H1 (cell line): ENCODE results near the gene ATP6V1F. TPM values are rescaled to one million over a fixed set of nuclear protein-coding genes. Genes with fewer than 3 reads are reported as not detected.

ENCODE experiments used
- CTCF ChIA-PET: fragments of 300-600 bp; sonication (Branson Sonifier 250); formaldehyde crosslinking; loops from one replicate; lab custom pipeline; 2021; ENCODE audit not compliant: partially characterized antibody; lab: Charles Lee
- POLR2A ChIA-PET: fragments of 300-600 bp; sonication (Branson Sonifier 250); formaldehyde crosslinking; loops from one replicate; lab custom pipeline; 2021; ENCODE audit warnings: inconsistent platforms; ENCODE audit not compliant: partially characterized antibody; lab: Charles Lee
- DNase-seq, 2 experiments: peaks; one replicate each; pipeline versions ENCODE4 v3.0.0 to v3.0.0-alpha.2; 2010 to 2022; ENCODE audit warnings: low spot score in 2 of 2, low read depth in 1 of 2, mixed read lengths in 1 of 2
- FAIRE-seq: peaks from 2 replicates; lab custom pipeline; 2011; peaks lifted over from hg19 to GRCh38; lab: Jason Lieb, UNC
- H2AFZ ChIP-seq: 2 replicates; pipeline ENCODE4 v1.8.1; 2012; ENCODE audit warnings: low read length, inconsistent platforms
- H2AK5ac ChIP-seq: 2 replicates; pipeline ENCODE4 v1.6.1; 2013; ENCODE audit warnings: low read depth, low read length
- H2BK120ac ChIP-seq: replicated peaks from 2 replicates; pipeline ENCODE3; 2013; ENCODE audit warnings: low read depth, low read length, inconsistent platforms
- H2BK12ac ChIP-seq: 2 replicates; pipeline ENCODE4 v1.6.1; 2013; ENCODE audit warnings: low read depth, low read length
- H2BK15ac ChIP-seq: 2 replicates; pipeline ENCODE4 v1.6.1; 2013; ENCODE audit warnings: low read length
- H2BK20ac ChIP-seq: 2 replicates; pipeline ENCODE4 v1.6.1; 2013; ENCODE audit warnings: low read length
- H2BK5ac ChIP-seq: 2 replicates; pipeline ENCODE4 v1.6.1; 2013; ENCODE audit warnings: low read depth, low read length
- H3K14ac ChIP-seq: 2 replicates; pipeline ENCODE4 v1.6.1; 2013; ENCODE audit warnings: inconsistent platforms; ENCODE audit not compliant: insufficient read length
- H3K18ac ChIP-seq: 2 replicates; pipeline ENCODE4 v1.6.1; 2013; ENCODE audit warnings: low read length; ENCODE audit errors: extremely low read depth
- H3K23ac ChIP-seq: 2 replicates; pipeline ENCODE4 v1.6.1; 2013; ENCODE audit warnings: inconsistent platforms; ENCODE audit not compliant: insufficient read length
- H3K23me2 ChIP-seq: 2 replicates; pipeline ENCODE4 v1.6.1; 2013; ENCODE audit warnings: low read depth, low read length
- H3K27ac ChIP-seq: 2 replicates; pipeline ENCODE4 v1.6.1; 2011; ENCODE audit warnings: low read depth, low read length, inconsistent platforms
- H3K27me3 ChIP-seq, 4 experiments: replicated peaks in 1 of 4; 1 replicate in 1 of 4; 2 replicates in 3 of 4; pipeline versions ENCODE4 v1.6.1 to v1.8.1; 2011 to 2013; ENCODE audit warnings: low read length in 3 of 4, mild to moderate bottlenecking in 3 of 4, inconsistent platforms in 2 of 4, mixed read lengths in 2 of 4, moderate library complexity in 1 of 4; ENCODE audit not compliant: control insufficient read depth in 3 of 4, insufficient read depth in 3 of 4; ENCODE audit errors: extremely low read depth in 1 of 4
- H3K36me3 ChIP-seq, 4 experiments: 2 replicates each; pipeline versions ENCODE4 v1.6.1 to v1.8.1; 2011 to 2013; ENCODE audit warnings: mild to moderate bottlenecking in 4 of 4, low read length in 3 of 4, moderate library complexity in 2 of 4, control low read depth in 1 of 4, inconsistent platforms in 1 of 4; ENCODE audit not compliant: insufficient read depth in 4 of 4, control insufficient read depth in 2 of 4
- H3K4ac ChIP-seq: replicated peaks from 2 replicates; pipeline ENCODE3; 2013; ENCODE audit warnings: low read length, low read depth, mixed read lengths, inconsistent platforms; ENCODE audit not compliant: insufficient read length
- H3K4me1 ChIP-seq, 4 experiments: replicated peaks in 1 of 4; 1 replicate in 1 of 4; 2 replicates in 3 of 4; pipeline versions ENCODE4 v1.6.1 to v1.8.1; 2011 to 2013; ENCODE audit warnings: low read length in 3 of 4, inconsistent platforms in 2 of 4, mixed read lengths in 1 of 4; ENCODE audit not compliant: insufficient read depth in 4 of 4, control insufficient read depth in 3 of 4
- H3K4me2 ChIP-seq, 2 experiments: 2 replicates each; pipeline versions ENCODE4 v1.6.1 to v1.8.1; 2011 to 2013; ENCODE audit warnings: low read depth in 2 of 2, low read length in 2 of 2, control low read depth in 1 of 2, inconsistent platforms in 1 of 2, mild to moderate bottlenecking in 1 of 2; ENCODE audit not compliant: insufficient read depth in 1 of 2
- H3K4me3 ChIP-seq, 4 experiments: fragments of 200-600, 300-600 bp in 1 of 4; sonication (generic), shearing (Covaris generic), sonication (Bioruptor Twin) in 1 of 4; 2 replicates each; pipeline versions ENCODE4 v1.5.1 to v1.8.1; 2011 to 2016; ENCODE audit warnings: low read length in 4 of 4, low read depth in 3 of 4, control low read depth in 2 of 4, inconsistent platforms in 2 of 4, mild to moderate bottlenecking in 2 of 4, mixed read lengths in 1 of 4, moderate library complexity in 1 of 4; ENCODE audit not compliant: insufficient read depth in 2 of 4; ENCODE audit errors: extremely low read depth in 1 of 4
- H3K56ac ChIP-seq: replicated peaks from 2 replicates; pipeline ENCODE3; 2013; ENCODE audit warnings: low read depth, mild to moderate bottlenecking, mixed read lengths, low read length, inconsistent platforms; ENCODE audit not compliant: insufficient read length
- H3K79me1 ChIP-seq: 2 replicates; pipeline ENCODE4 v1.6.1; 2013; ENCODE audit warnings: low read depth, low read length, control low read depth
- H3K79me2 ChIP-seq, 2 experiments: 2 replicates each; pipeline versions ENCODE4 v1.6.1 to v1.8.1; 2012 to 2013; ENCODE audit warnings: low read length in 2 of 2, mild to moderate bottlenecking in 2 of 2, inconsistent platforms in 1 of 2; ENCODE audit not compliant: insufficient read depth in 2 of 2, control insufficient read depth in 1 of 2
- H3K9ac ChIP-seq, 4 experiments: replicated peaks in 1 of 4; 1 replicate in 1 of 4; 2 replicates in 3 of 4; pipeline versions ENCODE4 v1.6.1 to v1.8.1; 2011 to 2013; ENCODE audit warnings: low read depth in 3 of 4, low read length in 3 of 4, control low read depth in 2 of 4, mild to moderate bottlenecking in 2 of 4, moderate library complexity in 2 of 4, inconsistent platforms in 1 of 4; ENCODE audit errors: extremely low read depth in 1 of 4
- H3K9me3 ChIP-seq, 2 experiments: 2 replicates each; pipeline versions ENCODE4 v1.6.1 to v1.8.1; 2012 to 2013; ENCODE audit warnings: mild to moderate bottlenecking in 2 of 2, moderate library complexity in 2 of 2, control low read depth in 1 of 2, inconsistent platforms in 1 of 2, low read depth in 1 of 2, low read length in 1 of 2, mixed read lengths in 1 of 2; ENCODE audit not compliant: insufficient read depth in 2 of 2
- H4K20me1 ChIP-seq, 2 experiments: replicated peaks in 1 of 2; 2 replicates each; pipeline versions ENCODE3 to v1.8.1; 2011 to 2013; ENCODE audit warnings: inconsistent platforms in 2 of 2, low read length in 2 of 2, mild to moderate bottlenecking in 1 of 2; ENCODE audit not compliant: insufficient read depth in 2 of 2, control insufficient read depth in 1 of 2
- H4K5ac ChIP-seq: 2 replicates; pipeline ENCODE4 v1.6.1; 2013; ENCODE audit warnings: low read length, low read depth, mixed read lengths, inconsistent platforms; ENCODE audit not compliant: insufficient read length
- H4K8ac ChIP-seq: 2 replicates; pipeline ENCODE4 v1.8.0; 2013; ENCODE audit warnings: mild to moderate bottlenecking, moderate library complexity, low read length, inconsistent platforms; ENCODE audit not compliant: insufficient read depth; ENCODE audit errors: extremely low read depth
- H4K91ac ChIP-seq: replicated peaks from 2 replicates; pipeline ENCODE3; 2013; ENCODE audit warnings: low read length, mixed read lengths, inconsistent platforms; ENCODE audit not compliant: insufficient read length
- BACH1 ChIP-seq: IDR thresholded peaks from 2 replicates; pipeline ENCODE4 v1.6.1; 2012; ENCODE audit warnings: low read length, improper control_type of control experiment
- CEBPB ChIP-seq: IDR thresholded peaks from 2 replicates; pipeline ENCODE4 v1.6.1; 2012; ENCODE audit warnings: low read depth, low read length
- CREB1 ChIP-seq: IDR thresholded peaks from 2 replicates; pipeline ENCODE4 v1.6.1; 2012; ENCODE audit warnings: inconsistent platforms
- EZH2 ChIP-seq: fragments of 200-600 bp; sonication (generic); IDR thresholded peaks from 2 replicates; pipeline ENCODE4 v1.7.1; 2012; ENCODE audit warnings: low read depth, mild to moderate bottlenecking, moderate library complexity, low read length, inconsistent platforms; ENCODE audit not compliant: severe bottlenecking
- JUND ChIP-seq: IDR thresholded peaks from 2 replicates; pipeline ENCODE4 v1.6.1; 2011; ENCODE audit warnings: mild to moderate bottlenecking, improper control_type of control experiment, low read length
- MAFK ChIP-seq: IDR thresholded peaks from 2 replicates; pipeline ENCODE4 v1.6.1; 2012; ENCODE audit warnings: low read depth, mild to moderate bottlenecking, improper control_type of control experiment, low read length
- PHF8 ChIP-seq: fragments of 200-600 bp; sonication (generic); conservative IDR thresholded peaks from 2 replicates; pipeline ENCODE4 v1.7.1; 2012; ENCODE audit warnings: low read depth, mild to moderate bottlenecking, inconsistent platforms, low read length, moderate library complexity
- POU5F1 ChIP-seq: IDR thresholded peaks from 2 replicates; pipeline ENCODE4 v1.6.1; 2011; ENCODE audit warnings: low read depth, mild to moderate bottlenecking, low read length, moderate library complexity
- SAP30 ChIP-seq: fragments of 300-600 bp; sonication (generic); IDR thresholded peaks from 2 replicates; pipeline ENCODE4 v1.7.1; 2012; ENCODE audit warnings: low read length, moderate library complexity, mild to moderate bottlenecking, inconsistent platforms; ENCODE audit not compliant: insufficient read depth, insufficient replicate concordance
- SIN3A ChIP-seq, 2 experiments: IDR thresholded peaks in 1 of 2; conservative IDR thresholded peaks in 1 of 2; 2 replicates each; pipeline ENCODE4 v1.6.1; 2011 to 2012; ENCODE audit warnings: low read length in 2 of 2, improper control_type of control experiment in 1 of 2, low read depth in 1 of 2, mild to moderate bottlenecking in 1 of 2
- SIX5 ChIP-seq: IDR thresholded peaks from 2 replicates; pipeline ENCODE4 v1.6.1; 2011; ENCODE audit warnings: mild to moderate bottlenecking, low read depth, low read length
- SRF ChIP-seq: IDR thresholded peaks from 2 replicates; pipeline ENCODE4 v1.6.1; 2011; ENCODE audit warnings: mild to moderate bottlenecking, low read depth, low read length, moderate library complexity
- WGBS, 2 experiments: shearing (Covaris generic) in 1 of 2; methylation state at CpG; one replicate each; pipeline versions ENCODE4 v1.1.6 to v1.1.7; 2013 to 2015; ENCODE audit warnings: low lambda C conversion rate in 2 of 2, mixed read lengths in 2 of 2, inconsistent platforms in 1 of 2, low coverage in 1 of 2, missing lambda C conversion rate in 1 of 2; ENCODE audit not compliant: insufficient replicate concordance in 2 of 2, insufficient coverage in 1 of 2, insufficient read length in 1 of 2; ENCODE audit errors: extremely low coverage in 1 of 2, missing lambda C conversion rate in 1 of 2; 5-methylcytosine and 5-hydroxymethylcytosine counted together
- polyA plus RNA-seq, 7 experiments: library from polyadenylated mRNA; depleted of rRNA in 3 of 7; stranded (reverse) in 5 of 7; unstranded in 2 of 7; fragments of >200 nt in 5 of 7; fragments of 200-250 nt in 2 of 7; gene quantifications; 1 replicate in 5 of 7; 2 replicates in 1 of 7; 4 replicates in 1 of 7; pipeline versions ENCODE4 v1.2.1 to v1.2.3, GENCODE V29; 2011 to 2013; ENCODE audit warnings: missing spikeins in 2 of 7, mixed read lengths in 2 of 7
- total RNA-seq: library from RNA; stranded (reverse); fragmentation: NEBNext Ultra II Directional; extraction: Animal tissue kit (Norgen Biotek cat#: 25700); gene quantifications from 2 replicates; pipeline ENCODE4 v1.2.1, GENCODE V29; 2021
- TF ChIP-seq, protein P1 (sequence below): IDR thresholded peaks from 2 replicates; pipeline ENCODE4 v1.6.1; 2012; ENCODE audit warnings: inconsistent platforms

ATP6V1F gene
- total and polyA plus RNA-seq, 2 of the 8 experiments (the other 6 are each of a cell fraction or from before 2014, with no cell fraction given) = 104 to 318 TPM

DNA sequence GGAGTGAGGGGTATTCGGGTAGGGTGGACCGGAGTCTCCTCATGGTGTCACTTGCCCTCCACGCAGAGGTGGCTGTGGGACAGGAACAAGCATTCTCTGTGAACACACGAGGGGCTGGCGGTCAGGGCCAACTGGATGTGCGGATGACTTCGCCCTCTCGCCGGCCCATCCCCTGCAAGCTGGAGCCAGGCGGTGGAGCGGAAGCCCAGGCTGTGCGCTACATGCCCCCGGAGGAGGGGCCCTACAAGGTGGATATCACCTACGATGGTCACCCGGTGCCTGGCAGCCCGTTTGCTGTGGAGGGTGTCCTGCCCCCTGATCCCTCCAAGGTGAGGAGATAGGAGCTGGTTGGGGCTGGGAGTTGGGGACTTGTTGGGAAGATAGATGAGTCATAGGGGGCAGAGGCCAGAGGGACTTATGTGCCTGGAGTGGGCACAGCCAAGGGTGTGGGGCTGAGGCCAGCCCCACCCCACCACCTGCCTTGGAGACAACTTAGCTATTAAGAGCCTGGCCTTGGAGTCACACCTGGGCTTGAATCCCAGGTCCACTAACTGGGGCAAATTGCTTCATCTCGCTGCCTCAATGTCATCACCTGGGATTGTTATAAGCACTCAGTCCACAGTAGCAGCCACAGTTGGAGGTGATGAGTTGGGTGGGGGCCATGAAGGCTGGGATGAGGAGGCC, 18.6 kb upstream of the ATP6V1F start:
- Histone ChIP-seq H3K4ac (no peak overlapping the region), H3K27ac (no peak overlapping the region), H3K23ac (no peak overlapping the region), H3K18ac (no peak overlapping the region), H2BK15ac (no peak overlapping the region), H2BK5ac (no peak overlapping the region), H2BK12ac (no peak overlapping the region), H4K5ac (no peak overlapping the region), H3K23me2 (no peaks in the 10 kb centered on the region), H2AK5ac (no peak overlapping the region; the same call in 1 of the 2 replicates), H3K4me1 (peaks cover 0 to 10% (median 5%) of the 10 kb centered on the region in 4 experiments; a peak in 6 of 7 replicates), H2BK20ac (no peak overlapping the region), H3K4me3 (no peak overlapping the region), H3K9me3 (no peaks in the 10 kb centered on the region), H3K14ac (no peak overlapping the region), H2AFZ (no peak overlapping the region), H4K8ac (no peak overlapping the region), H2BK120ac (no peak overlapping the region), H3K4me2 (no peak overlapping the region), H3K79me2 (no peaks in the 10 kb centered on the region), H4K91ac (no peak overlapping the region), H3K27me3 (no peaks in the 10 kb centered on the region; a peak in 1 of 7 replicates), H4K20me1 (no peaks in the 10 kb centered on the region), H3K79me1 (no peaks in the 10 kb centered on the region), H3K36me3 (no peaks in the 10 kb centered on the region), H3K56ac (no peak overlapping the region), H3K9ac (no peak overlapping the region)
- ChIA-PET CTCF (interaction anchor here (0.7 to 11.5 kb wide), 11 partner anchors 10 to 98 kb away, joined by 3 to 148 read pairs (median 4); partner anchors contain the start of genes ATP6V1F and KCP), POLR2A (interaction anchor here (0.6 kb wide), 1 partner anchor 11 kb away, joined by 3 read pairs; no protein-coding TSS in a partner anchor)
- FAIRE-seq = no peak
- 92% methylated on average over 17 of the region's 17 CpGs; no CpG with 5 or more reads in 1 of the 2 experiments for WGBS, 2 experiments
- DNase-seq = no peak
- TF ChIP-seq JUND (no peak), SIX5 (no peak), SAP30 (no peak), CEBPB (no peak), SIN3A (conservative IDR thresholded peaks at IDR 0.05 in 1 of 2, IDR thresholded peaks at IDR 0.05 in 1 of 2; ENCODE audit: low read depth in 1 of 2, low read length in 2 of 2) (no peak), POU5F1 (no peak), PHF8 (no peak), SRF (no peak), MAFK (no peak), BACH1 (no peak), EZH2 (no peak), CREB1 (no peak)
- TF ChIP-seq, protein P1, sequence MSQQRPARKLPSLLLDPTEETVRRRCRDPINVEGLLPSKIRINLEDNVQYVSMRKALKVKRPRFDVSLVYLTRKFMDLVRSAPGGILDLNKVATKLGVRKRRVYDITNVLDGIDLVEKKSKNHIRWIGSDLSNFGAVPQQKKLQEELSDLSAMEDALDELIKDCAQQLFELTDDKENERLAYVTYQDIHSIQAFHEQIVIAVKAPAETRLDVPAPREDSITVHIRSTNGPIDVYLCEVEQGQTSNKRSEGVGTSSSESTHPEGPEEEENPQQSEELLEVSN = no peak
